Anterior cingulate cortex (tissue), 58 donors: ENCODE results near the gene OR2H2.

Experiments
- DNase-seq, 58 donors: peaks; one replicate each; lab custom pipeline; 2025; lab: John Stamatoyannopoulos, UW

Gene OR2H2

DNA sequence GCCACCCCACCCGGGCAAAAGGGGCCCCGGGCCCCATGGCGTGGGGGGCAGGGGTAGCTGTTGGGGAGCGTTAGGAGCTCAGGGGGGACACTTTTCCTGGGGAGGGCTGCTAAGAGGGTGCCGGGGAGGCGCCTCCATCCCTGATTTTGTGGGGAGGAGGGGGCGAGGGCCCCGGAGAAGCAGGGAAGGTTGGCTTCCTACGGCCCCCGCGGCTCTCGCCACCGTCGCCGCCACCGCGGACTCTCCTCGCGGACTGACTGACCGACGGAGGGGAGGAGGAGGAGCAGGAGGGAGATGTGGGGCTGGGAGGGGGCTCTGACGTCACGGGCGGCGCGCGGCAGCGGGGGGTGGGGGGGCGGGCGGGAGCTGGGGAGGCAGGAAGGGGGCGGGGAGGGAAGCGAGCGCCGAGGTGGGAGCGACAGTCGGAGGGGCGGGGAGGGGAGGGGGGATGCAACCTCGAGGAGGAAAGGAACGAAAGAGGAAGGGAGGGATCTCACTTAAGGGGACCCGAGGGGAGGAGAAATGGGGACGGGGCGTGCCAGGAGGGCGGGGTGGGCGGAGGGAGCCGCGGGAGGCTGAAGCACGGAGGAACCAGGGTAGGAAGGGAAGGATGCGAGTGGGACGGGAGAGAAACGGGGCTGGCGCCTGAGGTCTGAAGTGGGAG, 43.0 kb downstream of the OR2H2 start:
- DNase-seq = peak in 52 of 58 donors; percentile 38 to 86 (median 64)

DNA sequence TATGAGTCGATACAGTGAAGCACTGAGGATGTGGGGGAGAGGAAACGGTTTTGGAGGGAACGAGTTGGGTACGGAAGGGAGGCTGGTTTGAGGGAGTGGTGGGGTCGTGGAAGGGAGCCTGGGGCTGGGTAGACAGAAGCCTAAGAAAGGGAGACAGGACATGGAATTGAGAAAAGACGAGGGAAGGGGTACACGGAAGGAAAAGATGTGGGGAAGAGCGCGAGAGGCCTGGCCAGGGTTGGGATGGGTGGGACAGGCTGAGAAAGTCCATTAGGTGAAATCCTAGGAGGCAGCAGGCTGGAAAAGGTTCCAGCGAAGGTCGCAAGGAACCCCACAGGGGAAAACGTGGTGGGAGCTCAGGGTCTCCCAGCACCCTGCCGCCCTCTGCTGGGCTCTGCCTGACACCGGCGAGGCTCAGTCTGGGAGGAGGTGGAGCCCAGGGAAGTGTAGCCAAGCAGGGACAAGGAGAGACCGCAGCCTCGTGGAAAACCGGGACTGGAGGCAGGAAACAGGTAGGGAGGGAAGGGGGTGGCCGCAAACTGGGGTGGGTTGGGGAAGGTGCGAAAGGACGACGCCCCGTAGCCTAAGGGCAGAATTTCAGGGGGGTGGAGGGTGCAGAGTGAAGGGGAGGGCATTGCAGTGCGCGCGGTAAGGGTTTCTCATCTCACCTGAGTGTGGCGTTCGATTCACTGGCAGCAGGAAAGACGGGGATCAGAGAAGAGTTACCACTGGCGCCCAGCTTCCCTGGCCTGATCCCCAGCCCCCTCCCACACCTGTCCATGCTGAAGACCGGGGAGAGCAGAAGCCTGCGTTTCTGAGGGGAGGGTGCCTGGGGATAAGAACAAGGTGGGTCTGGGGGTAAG, 43.7 kb downstream of the OR2H2 start:
- peak in 56 of 58 donors; percentile 19 to 87 (median 66) for DNase-seq

DNA sequence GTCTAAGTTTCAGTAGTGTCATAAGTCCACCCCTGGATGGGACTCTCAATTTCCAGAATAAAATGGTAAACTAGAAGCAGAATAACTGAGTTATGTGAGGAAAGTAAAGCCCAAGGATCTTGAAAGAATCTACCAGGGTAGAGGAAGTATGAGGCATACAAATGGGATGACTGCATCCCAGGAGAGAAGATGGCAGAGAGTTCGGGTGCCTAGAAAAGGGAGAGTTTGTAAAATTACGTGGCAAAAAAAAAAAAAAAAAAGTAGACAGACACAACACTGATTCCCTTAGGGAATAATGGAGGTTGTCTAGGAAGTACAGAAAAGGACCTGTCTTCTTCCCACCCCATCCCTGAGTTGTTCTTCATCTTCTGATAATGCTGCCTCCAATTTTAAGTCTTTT, 44.6 kb downstream of the OR2H2 start:
- no peak for DNase-seq

DNA sequence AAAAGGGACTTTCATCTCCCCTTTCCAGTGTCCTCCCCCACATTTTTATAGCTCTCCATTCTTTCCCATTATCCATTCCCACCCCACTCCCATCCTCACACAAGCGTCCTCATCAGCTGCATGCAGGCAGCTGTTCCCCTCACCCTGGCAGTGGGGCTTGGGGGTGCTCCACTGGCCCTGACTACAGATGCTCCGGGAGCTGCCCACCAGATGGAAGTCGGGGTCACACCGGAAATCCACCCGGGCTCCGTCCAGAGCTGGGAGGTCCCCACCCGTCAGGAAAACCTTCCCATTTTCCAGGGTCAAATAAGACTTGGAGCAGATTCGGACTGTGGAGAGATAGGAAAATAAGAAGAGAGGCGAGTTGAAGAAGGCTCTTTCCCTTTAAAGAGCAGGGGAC, 45.4 kb downstream of the OR2H2 start:
- DNase-seq = no peak

DNA sequence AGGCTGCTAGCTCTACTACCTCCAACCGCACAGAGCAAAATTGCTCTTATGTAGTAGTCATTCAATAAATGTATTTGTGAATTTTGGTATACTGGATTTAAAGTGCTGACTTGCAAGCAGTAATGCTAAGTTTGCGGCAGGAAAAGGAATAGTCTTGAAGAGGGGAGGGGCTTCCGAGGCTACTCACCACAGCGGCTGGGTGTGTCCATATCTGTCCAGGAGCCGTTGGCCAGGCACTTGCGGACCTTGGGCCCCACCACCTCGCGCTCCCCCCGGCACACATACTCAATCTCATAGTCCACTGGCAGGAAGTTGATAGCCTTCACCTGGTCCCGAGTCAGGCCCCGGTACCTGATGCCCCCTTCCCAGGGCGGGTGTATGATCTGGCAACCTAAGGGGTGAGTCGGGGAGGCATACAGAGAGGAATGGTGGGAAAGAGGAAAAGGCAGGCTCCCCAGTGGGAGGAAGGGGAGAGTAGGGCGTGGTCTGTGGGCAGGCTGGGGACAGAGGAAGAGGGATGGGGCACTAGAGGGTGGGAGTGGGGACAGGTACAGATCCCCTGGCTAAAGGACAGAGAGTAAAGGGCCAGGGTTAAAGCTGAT, 46.4 kb downstream of the OR2H2 start:
- no peak for DNase-seq

DNA sequence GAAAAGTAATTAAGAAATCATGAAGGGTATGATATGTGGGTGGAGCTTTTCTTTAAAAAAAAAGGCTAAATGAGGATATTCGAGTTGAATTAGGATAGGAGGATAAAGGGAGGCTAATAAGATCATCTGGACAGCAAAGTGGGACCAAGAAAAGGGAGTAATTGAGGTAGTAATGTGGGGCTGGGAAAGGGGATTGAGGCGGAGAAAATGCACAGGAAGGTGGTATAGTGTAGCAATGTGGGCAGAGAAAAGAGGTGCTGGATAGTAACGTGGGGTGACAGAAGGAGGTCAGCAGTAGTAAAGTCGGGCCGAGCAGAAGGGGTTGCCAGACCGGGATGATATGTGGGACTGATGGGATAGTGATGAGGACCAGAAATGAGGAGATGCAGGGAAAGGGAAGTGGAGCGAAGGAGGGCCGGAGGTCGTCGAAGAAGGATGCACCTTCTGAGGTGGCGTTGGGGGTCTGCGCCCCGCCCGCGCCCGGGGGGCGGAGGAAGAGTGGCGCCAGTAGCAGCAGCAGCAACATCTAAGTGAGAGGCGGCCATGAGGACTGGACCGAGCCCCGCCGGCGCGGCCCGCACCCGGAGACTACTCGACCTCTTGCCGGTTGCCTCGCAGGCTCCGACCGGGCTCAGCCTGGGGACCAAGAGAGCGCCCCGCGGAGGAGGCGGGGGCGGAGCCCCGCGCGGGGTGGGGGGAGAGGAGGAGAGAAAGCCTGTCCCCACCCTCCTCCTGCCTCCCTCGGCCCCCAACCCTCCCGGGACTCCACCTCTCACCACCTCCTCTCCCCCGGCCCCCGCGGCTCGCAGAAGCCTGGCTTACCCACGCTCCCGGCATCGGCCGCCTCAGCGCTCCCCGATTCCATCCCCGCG, 47.2 kb downstream of the OR2H2 start:
- peak in 46 of 58 donors; percentile 17 to 76 (median 50) for DNase-seq

DNA sequence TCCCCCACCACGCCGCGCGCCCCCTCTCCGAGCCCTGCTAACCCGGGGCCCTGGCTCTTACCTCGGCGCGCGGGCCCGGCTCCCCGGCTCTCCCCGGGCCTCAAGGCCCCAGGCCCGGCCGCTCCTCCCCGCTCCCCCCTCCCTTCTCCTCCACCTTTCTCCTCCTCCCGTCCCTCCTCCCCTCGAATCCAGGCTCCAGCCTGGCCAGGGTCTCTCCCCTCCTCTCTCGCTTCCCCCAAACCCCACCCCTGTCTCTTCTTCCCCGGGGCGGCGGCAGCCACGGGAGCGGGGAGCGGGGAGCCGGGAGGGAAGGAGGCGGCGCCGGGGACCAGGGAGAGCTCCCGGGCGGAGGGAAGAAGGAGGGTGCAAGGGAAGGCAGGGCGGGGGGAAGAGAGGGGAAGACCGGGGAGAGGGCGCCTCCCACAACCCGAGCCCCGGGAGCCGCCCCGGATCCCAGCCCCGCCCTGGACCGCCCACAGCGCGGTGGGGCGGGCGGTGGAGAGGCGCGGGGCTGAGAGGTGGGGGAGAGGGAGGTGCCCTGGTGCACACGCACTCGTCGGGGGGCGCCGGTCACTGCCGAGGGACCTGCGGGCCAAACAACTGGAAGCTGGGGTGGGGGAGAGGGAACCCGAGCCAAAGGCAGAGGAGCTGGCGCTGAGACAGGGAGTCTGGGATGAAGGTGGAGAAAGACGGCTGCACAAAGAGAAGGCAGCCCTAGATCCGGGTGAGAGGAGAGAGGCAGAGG, 48.0 kb downstream of the OR2H2 start, which contains the start of gene GABBR1:
Gene GABBR1, minus strand, starts transcription at position 395 of the 745 bp plus-strand sequence. CDS start 798 bp downstream, outside the sequence.
- peak in 56 of 58 donors; percentile 39 to 93 (median 77) for DNase-seq

DNA sequence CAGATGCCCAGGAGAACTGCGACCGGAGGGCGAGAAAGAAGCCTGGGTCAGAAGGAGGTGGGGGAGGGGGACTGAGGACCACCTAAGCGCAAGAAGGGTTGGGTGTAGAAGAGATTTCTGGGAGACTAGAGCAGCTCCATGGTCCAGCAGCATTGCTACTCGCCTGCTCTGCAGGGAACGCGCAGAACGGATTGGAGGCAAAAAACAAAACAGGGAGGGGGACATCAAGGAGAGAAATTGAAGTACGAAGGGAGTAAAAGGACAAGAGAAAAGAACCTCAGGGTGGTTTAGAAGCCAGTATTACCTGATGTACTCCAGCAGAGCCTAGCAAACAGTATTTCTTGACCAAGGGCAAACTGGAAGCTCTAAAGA, 48.6 kb downstream of the OR2H2 start:
- peak in 9 of 58 donors; percentile 43 to 76 (median 65) for DNase-seq

DNA sequence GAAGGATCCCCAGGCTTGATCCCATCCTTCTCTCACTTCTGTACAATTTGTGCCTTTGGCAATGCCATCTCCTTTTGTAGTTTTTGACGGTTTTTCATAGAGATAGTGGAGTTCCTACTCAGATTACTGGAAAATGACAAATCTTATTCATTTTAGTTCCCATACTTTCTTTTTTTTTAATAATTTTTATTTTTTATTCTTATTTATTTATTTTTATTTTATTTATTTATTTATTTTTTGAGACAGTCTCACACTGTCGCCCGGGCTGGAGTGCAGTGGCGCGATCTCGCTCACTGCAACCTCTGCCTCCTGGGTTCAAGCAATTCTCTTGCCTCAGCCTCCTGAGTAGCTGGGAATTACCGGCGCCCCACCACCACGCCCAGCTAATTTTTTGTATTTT, 52.3 kb downstream of the OR2H2 start:
- no peak for DNase-seq
